KMS-11 (cell line): Measurements from ENCODE around the gene BCL2L12.

Source experiments
- H2AFZ ChIP-seq: fragments of 200-600 bp; sonication (generic); 2 replicates; pipeline ENCODE4 v1.6.1; 2016; ENCODE audit warnings: antibody characterized with exemption, mixed run types, low read depth
- H3K27ac ChIP-seq: fragments of 200-600 bp; sonication (generic); 2 replicates; pipeline ENCODE4 v1.6.1; 2016; ENCODE audit warnings: mild to moderate bottlenecking, mixed run types
- H3K27me3 ChIP-seq: fragments of 200-600 bp; sonication (generic); 2 replicates; pipeline ENCODE4 v1.6.1; 2017; ENCODE audit warnings: mild to moderate bottlenecking, low read depth, mixed run types, moderate library complexity; ENCODE audit not compliant: insufficient read depth
- H3K36me3 ChIP-seq: fragments of 200-600 bp; sonication (generic); 2 replicates; pipeline ENCODE4 v1.6.1; 2017; ENCODE audit warnings: mild to moderate bottlenecking, mixed run types; ENCODE audit not compliant: insufficient read depth
- H3K4me1 ChIP-seq: fragments of 200-600 bp; sonication (generic); 2 replicates; pipeline ENCODE4 v1.6.1; 2016; ENCODE audit warnings: mild to moderate bottlenecking, low read depth, mixed run types; ENCODE audit not compliant: poor library complexity, severe bottlenecking
- H3K4me2 ChIP-seq: fragments of 200-600 bp; sonication (generic); 2 replicates; pipeline ENCODE4 v1.7.0; 2016; ENCODE audit warnings: mild to moderate bottlenecking, mixed run types
- H3K4me3 ChIP-seq: fragments of 200-600 bp; sonication (generic); IDR thresholded peaks from 2 replicates; pipeline ENCODE4 v1.6.1; 2017; ENCODE audit warnings: low read depth, low read length, mixed read lengths; ENCODE audit not compliant: insufficient read depth
- H3K79me2 ChIP-seq: fragments of 200-600 bp; sonication (generic); 2 replicates; pipeline ENCODE4 v1.6.1; 2016; ENCODE audit warnings: low read depth, mixed run types; ENCODE audit not compliant: insufficient read depth
- H3K9ac ChIP-seq: fragments of 200-600 bp; sonication (generic); 2 replicates; pipeline ENCODE4 v1.6.1; 2016; ENCODE audit warnings: mild to moderate bottlenecking, mixed run types
- H4K20me1 ChIP-seq: fragments of 200-600 bp; sonication (generic); 2 replicates; pipeline ENCODE4 v1.6.1; 2016; ENCODE audit warnings: mild to moderate bottlenecking, mixed run types; ENCODE audit not compliant: insufficient read depth
- CTCF ChIP-seq: fragments of 200-600 bp; sonication (generic); conservative IDR thresholded peaks from 2 replicates; pipeline ENCODE4 v1.6.1; 2017; ENCODE audit warnings: low read depth, mild to moderate bottlenecking, antibody characterized with exemption, low read length, moderate library complexity, mixed read lengths

Gene BCL2L12

GRCh38 chr19:49710372-49710951 lies 44.7 kb downstream of the BCL2L12 start:
- Histone ChIP-seq H3K9ac (no peak overlapping the region), H3K4me3 (no peak overlapping the region), H3K79me2 (no peaks in the 10 kb centered on the region), H2AFZ (no peak overlapping the region), H3K4me1 (peaks cover 7% of the 10 kb centered on the region), H3K4me2 (no peak overlapping the region), H3K36me3 (no peaks in the 10 kb centered on the region), H3K27me3 (peaks cover 22% of the 10 kb centered on the region; the same call in 1 of the 2 replicates), H4K20me1 (no peaks in the 10 kb centered on the region), H3K27ac (no peak overlapping the region)
- no peak for TF ChIP-seq CTCF

GRCh38 chr19:49712397-49712859 lies 46.7 kb downstream of the BCL2L12 start:
- no peaks in the 10 kb centered on the region for H4K20me1 ChIP-seq
- H3K4me3 ChIP-seq, result no peak overlapping the region
- peaks cover 7% of the 10 kb centered on the region for H3K4me1 ChIP-seq
- no peak overlapping the region for H3K4me2 ChIP-seq
- no peak overlapping the region for H3K9ac ChIP-seq
- H3K27ac ChIP-seq, result no peak overlapping the region
- H3K27me3 ChIP-seq, result peaks cover 15% of the 10 kb centered on the region; the same call in 1 of the 2 replicates
- no peak for TF ChIP-seq CTCF
- H3K79me2 ChIP-seq, result no peaks in the 10 kb centered on the region
- H3K36me3 ChIP-seq, result no peaks in the 10 kb centered on the region
- H2AFZ ChIP-seq, result no peak overlapping the region

GRCh38 chr19:49713236-49713845 lies 47.6 kb downstream of the BCL2L12 start:
- no peak overlapping the region for H3K9ac ChIP-seq
- H4K20me1 ChIP-seq, result no peaks in the 10 kb centered on the region
- no peak for TF ChIP-seq CTCF
- H3K4me1 ChIP-seq, result peaks cover 3% of the 10 kb centered on the region
- no peak overlapping the region for H2AFZ ChIP-seq
- peaks cover 8% of the 10 kb centered on the region; the same call in 1 of the 2 replicates for H3K27me3 ChIP-seq
- no peaks in the 10 kb centered on the region for H3K79me2 ChIP-seq
- no peaks in the 10 kb centered on the region for H3K36me3 ChIP-seq
- no peak overlapping the region for H3K4me2 ChIP-seq
- no peak overlapping the region for H3K27ac ChIP-seq
- H3K4me3 ChIP-seq, result no peak overlapping the region

- Histone ChIP-seq H2AFZ (no peak overlapping the region), H3K27ac (no peak overlapping the region), H3K36me3 (no peaks in the 10 kb centered on the region), H3K4me1 (no peaks in the 10 kb centered on the region), H3K27me3 (no peaks in the 10 kb centered on the region), H3K9ac (no peak overlapping the region), H4K20me1 (no peaks in the 10 kb centered on the region), H3K4me2 (no peak overlapping the region), H3K79me2 (no peaks in the 10 kb centered on the region), H3K4me3 (no peak overlapping the region)
- TF ChIP-seq CTCF, result no peak
These were observed 50.4 kb downstream of the BCL2L12 start for GRCh38 chr19:49716154-49716553.
